Activated T-helper 1 cell treated with Interleukin-2 at 50 U/mL for 16 hours (primary cell): Measurements from ENCODE around the gene MYOZ3.

Source experiments
- DNase-seq: peaks from one replicate; pipeline ENCODE4 v3.0.0-alpha.2; 2020; ENCODE audit warnings: low read depth

Gene MYOZ3

DNA sequence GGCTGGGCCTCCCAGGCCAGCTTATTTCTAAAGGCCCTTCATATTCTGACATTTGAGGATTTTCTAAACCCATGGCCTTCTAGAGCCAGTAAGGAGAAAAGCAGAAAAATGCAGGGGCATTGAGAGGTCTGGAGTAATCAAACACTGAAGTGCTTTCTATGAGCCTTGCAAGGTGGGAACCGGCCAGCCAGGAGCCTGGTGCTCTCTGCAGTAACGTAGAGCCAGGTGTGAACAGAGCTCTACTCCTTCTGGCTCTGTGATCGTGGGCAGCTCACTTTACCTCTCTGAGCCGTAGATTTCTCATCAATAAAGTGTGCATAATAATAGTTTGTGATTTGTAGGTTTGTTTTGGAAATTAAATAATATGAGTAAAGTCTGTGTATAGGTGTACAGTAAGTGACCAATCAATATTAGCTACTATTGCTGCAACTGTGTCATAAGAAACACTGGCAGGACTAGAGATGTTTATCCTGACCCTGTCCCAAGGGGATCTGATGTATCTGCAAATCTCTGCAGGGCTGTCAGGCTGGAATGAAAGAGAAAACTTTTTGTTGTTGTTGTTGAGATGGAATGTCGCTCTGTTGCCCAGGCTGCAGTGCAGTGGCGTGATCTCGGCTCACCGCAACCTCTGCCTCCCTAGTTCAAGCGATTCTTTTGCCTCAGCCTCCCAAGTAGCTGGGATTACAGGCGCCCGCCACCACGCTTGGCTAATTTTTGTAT, 17.9 kb upstream of the MYOZ3 start:
- DNase-seq: no peak

DNA sequence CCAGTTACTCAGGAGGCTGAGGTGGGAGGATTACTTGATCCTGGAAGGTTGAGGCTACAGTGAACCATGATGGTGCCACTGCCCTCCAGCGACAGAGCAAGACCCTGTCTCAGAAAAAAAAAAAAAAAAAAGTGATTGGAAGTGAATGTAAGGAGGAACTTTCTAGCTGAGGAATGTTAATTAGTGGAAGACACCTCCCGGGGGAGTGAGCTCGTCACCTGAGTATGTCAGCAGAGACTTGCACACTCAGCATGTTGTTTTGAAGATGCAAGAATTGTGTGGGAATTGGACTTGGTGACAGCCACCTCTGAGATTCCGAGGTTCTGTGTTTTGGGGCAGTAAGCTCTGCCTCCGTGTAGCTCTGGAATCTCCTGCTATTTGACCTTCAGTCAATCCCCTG, 17.0 kb upstream of the MYOZ3 start:
- no peak for DNase-seq

DNA sequence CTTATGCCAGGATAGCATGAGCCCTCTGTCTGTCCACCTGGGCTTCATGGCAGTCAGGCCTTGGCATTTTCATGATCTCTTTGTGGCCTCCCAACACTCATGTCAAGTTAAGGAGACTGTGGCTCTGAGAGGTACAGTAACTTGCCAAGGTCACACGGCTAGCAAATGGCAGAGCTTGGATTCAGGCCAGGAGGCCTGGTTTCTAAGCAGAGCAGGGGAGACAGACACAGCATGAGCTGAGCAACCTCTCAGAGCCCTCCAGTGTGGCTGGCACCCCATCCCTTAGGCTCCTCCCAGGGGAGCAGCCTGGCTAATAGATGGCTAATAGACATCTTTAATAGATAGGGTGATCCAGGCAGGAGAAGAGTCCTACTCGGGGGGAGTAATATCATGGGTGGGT, 16.5 kb upstream of the MYOZ3 start:
- no peak for DNase-seq

DNA sequence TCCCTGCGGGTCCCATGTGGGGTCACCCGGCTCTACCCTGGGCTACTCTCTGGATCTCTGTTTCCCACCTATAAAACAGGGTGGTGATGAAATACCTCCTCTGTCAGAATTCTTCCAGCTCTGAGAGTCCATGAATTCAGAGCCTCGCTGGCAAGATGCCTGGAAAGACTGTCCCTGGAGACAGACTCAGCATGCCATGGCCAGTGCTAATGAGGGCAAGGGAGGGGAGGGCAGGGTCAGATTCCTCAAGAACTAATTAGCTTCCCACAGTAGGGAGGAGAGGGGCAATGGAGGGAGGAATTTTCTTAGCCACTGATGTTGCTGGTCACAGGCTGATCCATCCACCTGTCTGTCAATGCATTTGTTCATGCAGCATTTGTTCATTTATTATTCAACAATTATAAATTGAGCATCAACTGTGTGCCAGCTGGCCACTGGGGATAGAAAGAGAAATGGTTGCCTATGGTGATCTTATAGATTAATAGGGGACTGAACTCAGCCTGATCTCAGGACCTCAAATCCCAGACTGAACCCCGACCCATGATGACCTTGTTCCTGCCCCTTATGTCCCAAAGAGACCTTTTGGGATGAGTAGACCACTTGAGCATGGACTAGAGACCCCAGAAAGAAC, 15.9 kb upstream of the MYOZ3 start:
- DNase-seq: no peak

DNA sequence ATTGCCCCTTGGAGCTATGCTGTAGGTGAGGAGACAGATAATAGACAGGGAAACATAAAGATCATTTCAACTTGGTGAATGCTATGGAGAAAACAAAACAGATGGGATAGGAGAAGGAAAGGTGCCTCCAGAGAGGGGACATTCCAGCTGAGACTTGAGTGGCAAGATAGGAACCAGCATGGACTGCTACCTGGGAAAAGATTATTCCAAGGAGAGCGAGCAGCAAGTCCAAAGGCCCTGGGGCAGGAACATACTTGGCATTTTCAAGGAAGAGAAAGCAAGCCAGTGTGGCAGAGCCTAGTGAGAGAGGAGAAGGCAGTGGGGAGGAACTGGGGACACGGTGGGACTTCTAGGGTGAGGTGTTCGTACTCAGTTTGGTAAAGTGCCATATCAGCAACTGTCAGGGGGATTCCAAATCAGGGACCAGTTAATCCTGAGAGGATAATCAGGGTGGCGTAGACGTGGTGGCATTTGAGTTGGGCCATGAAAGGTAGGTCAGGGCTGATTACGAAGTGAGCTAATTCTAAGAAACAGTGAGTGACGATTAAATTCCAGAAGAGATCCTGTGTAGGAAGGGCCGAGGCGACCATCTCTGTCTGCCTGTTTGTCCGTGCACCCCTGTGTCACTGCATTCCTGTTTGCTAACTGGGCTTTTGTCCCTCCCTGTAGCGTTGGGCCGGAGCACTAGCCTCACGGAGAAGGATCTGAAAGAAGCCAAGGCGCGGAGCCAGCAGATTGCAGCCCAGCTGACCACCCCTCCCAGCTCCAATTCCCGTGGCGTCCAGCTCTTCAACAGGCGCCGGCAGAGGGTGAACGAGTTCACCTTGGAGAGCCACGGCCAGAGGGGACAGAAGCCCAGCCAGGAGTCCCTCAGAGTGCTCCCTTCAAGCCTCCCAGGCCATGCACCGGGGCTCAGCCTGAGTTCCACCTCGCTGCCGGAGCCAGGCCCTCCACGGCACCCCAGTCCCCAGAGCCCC, 13.5 kb upstream of the MYOZ3 start:
- DNase-seq: no peak

DNA sequence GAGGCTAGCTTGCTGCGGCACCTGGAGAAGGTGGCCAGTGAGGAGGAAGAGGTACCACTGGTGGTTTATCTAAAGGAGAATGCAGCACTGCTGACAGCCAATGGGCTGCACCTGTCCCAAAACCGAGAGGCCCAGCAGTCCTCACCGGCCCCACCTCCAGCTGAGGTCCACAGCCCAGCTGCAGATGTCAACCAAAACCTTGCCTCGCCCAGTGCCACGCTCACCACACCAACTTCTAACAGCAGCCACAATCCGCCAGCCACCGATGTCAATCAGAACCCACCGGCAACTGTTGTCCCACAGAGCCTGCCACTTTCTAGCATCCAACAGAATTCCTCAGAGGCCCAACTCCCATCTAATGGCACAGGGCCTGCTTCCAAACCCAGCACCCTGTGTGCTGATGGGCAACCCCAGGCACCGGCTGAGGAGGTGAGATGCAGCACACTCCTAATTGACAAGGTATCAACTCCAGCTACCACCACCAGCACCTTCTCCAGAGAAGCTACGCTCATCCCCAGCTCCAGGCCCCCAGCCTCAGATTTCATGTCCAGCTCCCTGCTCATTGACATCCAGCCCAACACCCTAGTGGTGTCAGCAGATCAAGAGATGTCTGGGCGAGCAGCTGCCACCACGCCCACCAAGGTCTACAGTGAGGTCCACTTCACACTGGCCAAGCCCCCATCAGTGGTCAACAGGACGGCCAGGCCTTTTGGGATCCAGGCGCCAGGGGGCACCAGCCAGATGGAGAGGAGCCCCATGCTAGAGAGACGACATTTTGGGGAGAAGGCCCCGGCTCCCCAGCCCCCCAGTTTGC, 12.6 kb upstream of the MYOZ3 start:
- no peak for DNase-seq

DNA sequence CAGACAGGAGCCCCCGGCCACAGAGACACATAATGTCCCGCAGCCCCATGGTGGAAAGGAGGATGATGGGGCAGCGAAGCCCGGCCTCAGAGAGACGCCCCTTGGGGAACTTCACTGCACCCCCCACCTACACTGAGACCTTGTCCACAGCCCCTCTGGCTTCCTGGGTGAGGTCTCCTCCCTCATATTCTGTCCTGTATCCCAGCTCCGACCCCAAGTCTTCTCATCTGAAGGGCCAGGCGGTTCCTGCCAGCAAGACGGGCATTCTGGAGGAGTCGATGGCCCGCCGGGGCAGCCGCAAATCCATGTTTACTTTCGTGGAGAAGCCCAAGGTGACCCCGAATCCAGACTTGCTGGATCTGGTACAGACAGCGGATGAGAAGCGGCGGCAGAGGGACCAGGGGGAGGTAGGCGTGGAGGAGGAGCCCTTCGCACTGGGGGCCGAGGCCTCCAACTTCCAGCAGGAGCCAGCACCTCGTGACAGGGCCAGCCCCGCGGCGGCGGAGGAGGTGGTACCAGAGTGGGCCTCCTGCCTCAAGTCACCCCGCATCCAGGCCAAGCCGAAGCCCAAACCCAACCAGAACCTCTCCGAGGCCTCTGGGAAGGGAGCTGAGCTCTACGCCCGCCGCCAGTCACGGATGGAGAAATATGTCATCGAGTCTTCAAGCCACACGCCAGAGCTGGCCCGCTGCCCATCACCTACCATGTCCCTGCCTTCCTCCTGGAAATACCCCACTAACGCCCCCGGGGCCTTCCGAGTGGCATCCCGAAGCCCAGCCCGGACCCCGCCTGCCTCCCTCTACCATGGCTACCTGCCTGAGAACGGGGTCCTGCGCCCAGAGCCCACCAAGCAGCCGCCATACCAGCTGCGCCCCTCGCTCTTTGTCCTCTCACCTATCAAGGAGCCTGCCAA, 11.7 kb upstream of the MYOZ3 start:
- DNase-seq: no peak

DNA sequence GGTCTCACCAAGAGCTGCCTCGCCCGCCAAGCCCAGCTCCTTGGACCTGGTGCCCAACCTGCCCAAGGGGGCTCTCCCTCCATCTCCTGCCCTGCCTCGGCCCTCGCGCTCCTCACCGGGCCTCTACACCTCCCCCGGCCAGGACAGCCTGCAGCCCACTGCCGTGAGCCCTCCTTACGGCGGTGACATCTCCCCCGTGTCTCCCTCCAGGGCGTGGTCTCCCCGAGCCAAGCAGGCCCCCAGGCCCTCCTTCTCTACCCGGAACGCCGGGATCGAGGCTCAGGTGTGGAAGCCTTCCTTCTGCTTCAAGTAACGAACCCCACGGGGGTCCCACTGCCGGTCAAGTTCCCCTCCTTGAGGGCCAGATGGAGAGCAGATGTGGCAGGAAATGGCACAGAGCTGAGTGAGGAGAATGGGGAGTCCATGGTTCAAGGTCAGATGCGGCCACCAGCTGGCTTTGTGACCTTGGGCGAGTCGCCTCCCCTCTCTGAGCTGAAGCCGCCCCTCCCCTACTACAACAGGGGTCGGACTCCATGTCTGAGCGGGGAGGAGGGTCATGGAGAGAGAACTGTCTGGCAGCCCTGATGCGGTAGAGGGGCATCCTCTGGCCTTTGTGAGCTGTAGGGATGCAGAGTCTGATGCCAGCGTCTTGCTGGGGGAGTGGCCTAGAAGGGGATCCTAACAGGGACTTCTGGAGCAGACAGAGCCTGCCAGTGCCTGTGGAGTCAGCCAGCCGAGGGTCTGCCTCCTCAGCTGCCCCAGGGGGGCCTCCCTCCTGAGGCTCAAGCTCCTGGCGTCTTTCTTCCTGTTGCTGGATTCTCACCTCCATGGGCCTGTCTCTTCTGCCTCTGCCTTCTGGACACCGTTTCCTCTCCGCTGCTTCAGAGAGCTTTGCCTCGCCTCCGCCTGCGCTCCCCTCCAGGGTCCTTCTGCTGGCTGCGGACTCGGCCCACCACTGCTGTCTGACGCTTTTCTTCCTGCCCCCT, 10.7 kb upstream of the MYOZ3 start:
- no peak for DNase-seq

DNA sequence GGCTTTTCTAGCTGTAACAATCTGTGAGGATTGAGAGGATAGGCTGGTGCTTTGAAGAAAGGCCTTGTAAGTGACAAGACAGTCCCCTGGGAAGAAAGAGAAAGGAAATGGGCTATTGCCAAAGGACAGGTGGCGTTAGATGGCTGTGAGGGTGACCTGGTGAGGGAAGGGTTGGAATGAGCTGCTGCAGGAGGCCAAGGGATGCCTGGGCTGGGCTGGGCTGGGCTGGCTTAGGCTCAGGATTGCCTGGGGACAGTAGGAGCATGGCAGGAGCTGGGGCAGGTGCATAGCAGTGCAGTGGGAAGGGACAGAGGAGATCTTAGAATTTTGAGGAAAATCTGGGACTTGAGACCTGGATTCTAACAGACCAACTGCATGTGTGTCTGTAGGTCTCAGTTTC, 9.7 kb upstream of the MYOZ3 start:
- DNase-seq: no peak

DNA sequence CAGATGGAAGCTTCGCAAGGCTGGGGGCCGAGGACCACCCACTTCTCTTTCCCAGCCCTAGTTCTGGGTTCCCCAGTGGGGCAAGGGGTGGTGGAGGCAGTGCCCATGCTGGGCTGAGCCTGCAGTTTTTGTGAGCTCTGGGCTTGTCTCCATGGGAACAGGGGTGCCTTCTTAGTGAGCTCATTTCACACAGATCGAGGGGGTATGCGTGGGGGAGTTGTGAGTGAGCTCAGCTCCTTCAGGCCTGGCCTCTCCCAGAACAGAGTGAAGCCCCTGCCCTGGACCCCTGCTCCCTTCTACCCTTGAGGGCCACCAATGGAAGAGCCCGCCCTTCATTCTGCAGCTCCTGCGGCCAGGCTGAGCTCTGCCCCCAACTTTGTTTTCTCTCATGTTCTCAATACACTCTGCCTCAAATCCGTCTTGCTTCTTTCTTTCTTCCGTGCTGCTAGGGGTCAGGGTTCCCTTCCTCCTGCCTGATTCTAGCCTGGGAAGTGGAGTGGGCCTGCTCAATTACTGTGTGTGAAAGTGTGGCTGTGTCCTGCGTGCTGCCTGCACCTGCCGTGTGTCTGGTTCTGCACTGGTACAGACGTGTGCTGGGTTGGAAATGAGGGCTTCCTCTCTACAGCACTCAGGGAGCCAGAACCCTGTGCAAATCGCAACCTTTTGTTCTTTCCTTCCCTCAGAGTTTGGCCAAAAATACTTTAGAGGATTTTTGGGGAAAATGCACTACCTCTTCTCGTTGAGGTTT, 9.0 kb upstream of the MYOZ3 start:
- no peak for DNase-seq

DNA sequence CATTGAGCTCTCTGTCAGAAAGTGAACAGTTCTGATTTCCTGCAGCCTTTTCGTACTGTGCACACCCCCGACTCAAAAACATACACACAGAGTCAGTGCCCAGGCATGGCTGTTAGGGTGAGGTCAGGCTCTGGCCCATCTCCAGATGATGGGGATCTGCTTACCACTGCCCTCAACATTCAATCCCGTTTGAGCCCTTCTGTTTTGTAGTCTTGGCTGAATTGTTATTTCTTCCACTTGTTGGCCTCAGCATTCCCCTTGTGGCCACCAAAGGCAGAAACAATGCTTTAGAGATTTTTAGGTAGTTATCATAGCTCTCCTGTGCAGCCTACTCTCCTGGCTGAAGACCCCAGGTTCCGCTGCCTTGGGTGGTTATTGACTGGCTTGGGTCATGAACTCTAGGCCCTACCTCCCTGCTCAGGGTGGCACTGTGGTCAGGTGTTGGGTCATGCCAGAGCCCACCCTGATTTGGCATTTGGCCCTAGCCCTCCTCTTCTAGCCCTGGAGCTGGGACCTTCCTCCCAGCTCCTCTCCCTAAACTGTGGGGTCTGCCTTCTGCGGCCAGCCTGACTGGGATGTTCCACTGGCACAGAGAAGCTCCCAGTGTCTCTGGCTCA, 7.8 kb upstream of the MYOZ3 start:
- no peak for DNase-seq

DNA sequence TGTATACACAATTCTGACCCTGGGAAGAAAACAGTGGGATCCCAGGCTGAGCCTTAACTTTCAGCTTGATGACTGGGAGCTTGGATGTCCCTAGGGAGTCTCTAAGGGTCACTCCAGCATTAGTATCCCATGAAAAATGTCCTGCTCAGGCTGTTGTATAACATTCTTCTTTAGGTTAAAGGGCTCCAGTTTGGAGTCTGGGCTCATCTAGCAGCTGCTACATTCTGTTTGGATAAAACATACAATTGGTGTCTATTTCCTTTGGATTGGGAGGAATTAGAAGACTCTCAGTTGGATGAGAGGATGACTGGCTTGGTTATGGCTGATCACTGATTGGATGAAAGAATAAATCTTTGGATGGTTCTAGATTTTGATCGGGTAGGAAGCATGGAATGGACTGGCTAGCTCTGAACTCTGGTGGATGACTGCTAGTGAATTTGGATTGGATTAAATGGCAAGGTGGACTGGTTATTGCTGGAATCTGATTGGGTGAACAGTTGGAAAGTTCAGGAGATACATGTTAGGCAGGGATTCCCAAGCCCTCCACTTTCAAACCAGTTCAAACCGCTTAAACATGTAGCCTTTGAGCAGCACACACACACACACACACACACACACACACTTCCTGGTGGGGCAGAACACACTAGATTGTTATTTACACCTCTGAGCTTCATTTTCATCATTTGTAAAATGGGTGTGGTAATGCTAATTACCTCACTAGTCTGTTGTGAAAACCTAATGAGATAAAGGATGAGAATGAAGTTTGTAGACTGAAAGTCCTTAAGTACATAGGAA, 7.1 kb upstream of the MYOZ3 start:
- no peak for DNase-seq

DNA sequence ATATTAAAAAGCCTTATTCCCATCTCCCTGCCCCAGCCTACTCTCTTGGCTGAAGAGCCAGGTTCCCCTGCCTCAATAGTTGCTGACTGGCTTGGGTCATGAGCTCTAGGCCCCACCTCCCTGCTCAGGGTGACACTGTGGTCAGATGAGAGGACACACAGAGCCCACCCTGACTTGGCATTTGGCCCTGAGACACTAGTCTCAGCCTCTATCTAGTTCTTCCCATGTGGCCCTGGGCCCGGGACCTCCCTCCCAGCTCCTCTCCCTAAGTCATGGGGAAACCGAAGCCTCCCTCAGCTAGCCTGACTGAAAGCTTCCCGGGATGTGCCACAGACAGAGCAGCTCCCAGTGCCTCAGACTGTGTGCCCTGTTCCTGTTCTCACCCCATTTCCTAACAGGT, 5.8 kb upstream of the MYOZ3 start:
- DNase-seq: no peak

DNA sequence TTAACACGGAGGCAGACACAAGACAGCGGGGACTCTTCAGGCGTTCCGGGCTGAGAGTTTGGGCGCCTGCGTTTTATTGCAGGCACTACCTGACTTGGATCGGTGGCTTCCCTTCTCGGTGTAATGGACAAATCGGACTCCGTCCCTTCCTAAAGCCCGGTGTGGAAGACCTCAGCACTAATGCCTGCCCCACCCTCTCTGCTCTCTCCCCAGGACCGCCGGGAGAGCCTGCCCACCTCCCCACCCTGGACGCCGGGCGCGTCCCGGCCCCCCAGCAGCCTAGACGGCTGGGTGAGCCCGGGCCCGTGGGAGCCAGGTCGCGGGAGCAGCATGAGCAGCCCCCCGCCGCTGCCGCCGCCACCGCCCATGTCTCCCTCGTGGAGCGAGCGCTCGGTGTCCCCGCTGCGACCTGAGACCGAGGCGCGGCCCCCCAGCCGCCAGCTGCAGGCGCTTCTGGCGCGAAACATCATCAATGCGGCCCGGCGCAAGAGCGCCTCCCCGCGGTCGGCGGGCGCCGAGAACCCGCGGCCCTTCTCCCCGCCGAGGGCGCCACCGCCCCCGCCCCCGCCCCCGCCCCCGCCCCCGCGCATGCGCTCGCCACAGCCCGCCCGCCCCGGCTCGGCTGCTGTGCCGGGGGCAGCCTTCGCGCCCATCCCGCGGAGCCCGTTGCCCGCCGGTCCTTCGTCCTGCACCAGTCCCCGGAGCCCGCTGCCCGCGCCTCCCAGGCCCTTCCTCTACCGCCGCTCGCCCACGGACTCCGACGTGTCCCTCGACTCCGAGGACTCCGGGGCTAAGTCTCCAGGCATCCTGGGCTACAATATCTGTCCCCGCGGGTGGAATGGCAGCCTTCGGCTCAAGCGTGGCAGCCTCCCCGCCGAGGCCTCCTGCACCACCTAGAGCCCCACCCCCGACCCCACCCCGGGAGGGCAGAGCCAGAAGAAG, 4.6 kb upstream of the MYOZ3 start:
- peak; percentile 77 for DNase-seq

DNA sequence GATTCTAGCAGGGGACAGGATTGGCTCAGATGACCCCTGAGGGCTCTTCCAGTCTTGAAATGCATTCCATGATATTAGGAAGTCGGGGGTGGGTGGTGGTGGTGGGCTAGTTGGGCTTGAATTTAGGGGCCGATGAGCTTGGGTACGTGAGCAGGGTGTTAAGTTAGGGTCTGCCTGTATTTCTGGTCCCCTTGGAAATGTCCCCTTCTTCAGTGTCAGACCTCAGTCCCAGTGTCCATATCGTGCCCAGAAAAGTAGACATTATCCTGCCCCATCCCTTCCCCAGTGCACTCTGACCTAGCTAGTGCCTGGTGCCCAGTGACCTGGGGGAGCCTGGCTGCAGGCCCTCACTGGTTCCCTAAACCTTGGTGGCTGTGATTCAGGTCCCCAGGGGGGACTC, 2.9 kb upstream of the MYOZ3 start:
- no peak for DNase-seq

DNA sequence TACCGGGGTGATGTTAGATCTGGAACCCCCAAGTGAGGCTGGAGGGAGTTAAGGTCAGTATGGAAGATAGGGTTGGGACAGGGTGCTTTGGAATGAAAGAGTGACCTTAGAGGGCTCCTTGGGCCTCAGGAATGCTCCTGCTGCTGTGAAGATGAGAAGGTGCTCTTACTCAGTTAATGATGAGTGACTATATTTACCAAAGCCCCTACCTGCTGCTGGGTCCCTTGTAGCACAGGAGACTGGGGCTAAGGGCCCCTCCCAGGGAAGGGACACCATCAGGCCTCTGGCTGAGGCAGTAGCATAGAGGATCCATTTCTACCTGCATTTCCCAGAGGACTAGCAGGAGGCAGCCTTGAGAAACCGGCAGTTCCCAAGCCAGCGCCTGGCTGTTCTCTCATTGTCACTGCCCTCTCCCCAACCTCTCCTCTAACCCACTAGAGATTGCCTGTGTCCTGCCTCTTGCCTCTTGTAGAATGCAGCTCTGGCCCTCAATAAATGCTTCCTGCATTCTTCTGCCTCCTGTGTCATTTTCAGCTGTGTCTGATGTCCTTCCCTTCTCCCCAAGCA, 2.3 kb upstream of the MYOZ3 start:
- DNase-seq: no peak
